GM08714 (cell line): ENCODE data around the gene TRAPPC3L.
"Not testable (repeated sequence)": the region's sequence is repeated elsewhere in the genome, so short reads cannot be mapped to it uniquely, and the experiment has no call there.

ENCODE experiments used
- H3K4me3 ChIP-seq: fragments of 200-500 bp; sonication (Bioruptor generic); 2 replicates; pipeline ENCODE4 v1.5.1; 2014; ENCODE audit warnings: mild to moderate bottlenecking, low read length, inconsistent platforms
- ZNF274 ChIP-seq: IDR thresholded peaks from 2 replicates; pipeline ENCODE4 v1.6.1; 2012; ENCODE audit warnings: mild to moderate bottlenecking, low read depth, low read length

The TRAPPC3L gene

GRCh38 chr6:116513224-116513875 is 32.1 kb downstream of the TRAPPC3L start:
- H3K4me3 ChIP-seq = no peak overlapping the region
- no peak for TF ChIP-seq ZNF274

GRCh38 chr6:116512734-116513133 is 32.8 kb downstream of the TRAPPC3L start:
- no peak overlapping the region for H3K4me3 ChIP-seq
- no peak for TF ChIP-seq ZNF274

GRCh38 chr6:116512111-116512559 is 33.3 kb downstream of the TRAPPC3L start:
- TF ChIP-seq ZNF274 = no peak
- no peak overlapping the region for H3K4me3 ChIP-seq

GRCh38 chr6:116511424-116512110 is 33.9 kb downstream of the TRAPPC3L start, which contains the start of gene CALHM5:
TSS of gene CALHM5 (plus strand) at chr6:116511639. CDS start at chr6:116511697, 58 bp downstream.
- no peak within 1 kb of the TSS for H3K4me3 ChIP-seq
- TF ChIP-seq ZNF274 = no peak

- TF ChIP-seq ZNF274 = no peak
These were observed 37.0 kb downstream of the TRAPPC3L start for GRCh38 chr6:116508527-116508926.

GRCh38 chr6:116507324-116507723 is 38.2 kb downstream of the TRAPPC3L start:
- H3K4me3 ChIP-seq = no peak overlapping the region
- TF ChIP-seq ZNF274 = no peak

More at GRCh38 chr6:116508527-116508926, 37.0 kb downstream of the TRAPPC3L start:
- H3K4me3 ChIP-seq = no peak overlapping the region

GRCh38 chr6:116500969-116501433 is 44.5 kb downstream of the TRAPPC3L start:
- no peak for TF ChIP-seq ZNF274
- no peak overlapping the region for H3K4me3 ChIP-seq

GRCh38 chr6:116497113-116497676 is 48.3 kb downstream of the TRAPPC3L start:
- H3K4me3 ChIP-seq = no peak overlapping the region
- TF ChIP-seq ZNF274 = no peak

GRCh38 chr6:116495161-116495560 is 50.3 kb downstream of the TRAPPC3L start:
- H3K4me3 ChIP-seq = not testable (repeated sequence)

GRCh38 chr6:116492331-116493067 is 53.0 kb downstream of the TRAPPC3L start:
- TF ChIP-seq ZNF274 = no peak
- H3K4me3 ChIP-seq = no peak overlapping the region

- no peak overlapping the region for H3K4me3 ChIP-seq
- TF ChIP-seq ZNF274 = no peak
These were observed 53.7 kb downstream of the TRAPPC3L start for GRCh38 chr6:116491610-116492330.

GRCh38 chr6:116485559-116486184 is 59.8 kb downstream of the TRAPPC3L start:
- no peak overlapping the region for H3K4me3 ChIP-seq
- TF ChIP-seq ZNF274 = no peak

GRCh38 chr6:116483616-116484015 is 61.9 kb downstream of the TRAPPC3L start:
- TF ChIP-seq ZNF274 = no peak

GRCh38 chr6:116482780-116483179 is 62.7 kb downstream of the TRAPPC3L start:
- no peak overlapping the region for H3K4me3 ChIP-seq
- no peak for TF ChIP-seq ZNF274

More at GRCh38 chr6:116483616-116484015, 61.9 kb downstream of the TRAPPC3L start:
- no peak overlapping the region for H3K4me3 ChIP-seq
